ENCODE results near the gene PRDM16. TPM values are rescaled to one million over a fixed set of nuclear protein-coding genes. Genes with fewer than 3 reads are reported as not detected.

Gene PRDM16
- total and polyA plus RNA-seq, 2 of the 13 experiments (the other 11 are each of a cell fraction or from before 2014, with no cell fraction given), result 0.15 to 0.81 TPM

GRCh38 chr1:3237994-3238702 lies 169.1 kb downstream of the PRDM16 start (continued):
- no peak for TF ChIP-seq ZNF282 (IDR thresholded peaks at IDR 0.05; ENCODE audit: partially characterized antibody)
- 0 out of 2 replicates have a peak, but pooled peaks have one; percentile 32 for TF ChIP-seq ZBTB34 (CRISPR knock-in tag; IDR thresholded peaks at IDR 0.05)
- no peak for TF ChIP-seq FOXA1 (IDR thresholded peaks at IDR 0.05)
- TF ChIP-seq FOXA1 (CRISPR knock-in tag; IDR thresholded peaks at IDR 0.05), result peak; percentile 77
- TF ChIP-seq THYN1 (CRISPR knock-in tag; IDR thresholded peaks at IDR 0.05; ENCODE audit: borderline replicate concordance, low read depth), result no peak
- TF ChIP-seq EP300 (IDR thresholded peaks at IDR 0.05; ENCODE audit: low read depth in 2 of 2, low read length in 2 of 2), result no peak
- no peak for TF ChIP-seq EP300 (CRISPR knock-in tag; IDR thresholded peaks at IDR 0.05; ENCODE audit: borderline replicate concordance)
- TF ChIP-seq ZNF451 (CRISPR knock-in tag; IDR thresholded peaks at IDR 0.05), result no peak
- no peak for TF ChIP-seq ZNF777 (CRISPR knock-in tag; IDR thresholded peaks at IDR 0.05)
- TF ChIP-seq ZSCAN22 (CRISPR knock-in tag; IDR thresholded peaks at IDR 0.05), result no peak
- no peak for TF ChIP-seq SIX4 (CRISPR knock-in tag; IDR thresholded peaks at IDR 0.05)
- TF ChIP-seq, protein P1, sequence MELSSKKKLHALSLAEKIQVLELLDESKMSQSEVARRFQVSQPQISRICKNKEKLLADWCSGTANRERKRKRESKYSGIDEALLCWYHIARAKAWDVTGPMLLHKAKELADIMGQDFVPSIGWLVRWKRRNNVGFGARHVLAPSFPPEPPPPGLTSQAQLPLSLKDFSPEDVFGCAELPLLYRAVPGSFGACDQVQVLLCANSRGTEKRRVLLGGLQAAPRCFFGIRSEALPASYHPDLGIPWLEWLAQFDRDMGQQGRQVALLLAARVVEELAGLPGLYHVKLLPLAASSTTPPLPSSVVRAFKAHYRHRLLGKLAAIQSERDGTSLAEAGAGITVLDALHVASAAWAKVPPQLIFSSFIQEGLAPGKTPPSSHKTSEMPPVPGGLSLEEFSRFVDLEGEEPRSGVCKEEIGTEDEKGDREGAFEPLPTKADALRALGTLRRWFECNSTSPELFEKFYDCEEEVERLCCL (CRISPR knock-in tag; IDR thresholded peaks at IDR 0.05; ENCODE audit: borderline replicate concordance), result no peak
- no peak for TF ChIP-seq KLF13 (CRISPR knock-in tag; IDR thresholded peaks at IDR 0.05)
- TF ChIP-seq ZNF350 (CRISPR knock-in tag; IDR thresholded peaks at IDR 0.05; ENCODE audit: borderline replicate concordance, low read depth), result 0 out of 2 replicates have a peak, but pooled peaks have one; percentile 20
- TF ChIP-seq, protein P2, sequence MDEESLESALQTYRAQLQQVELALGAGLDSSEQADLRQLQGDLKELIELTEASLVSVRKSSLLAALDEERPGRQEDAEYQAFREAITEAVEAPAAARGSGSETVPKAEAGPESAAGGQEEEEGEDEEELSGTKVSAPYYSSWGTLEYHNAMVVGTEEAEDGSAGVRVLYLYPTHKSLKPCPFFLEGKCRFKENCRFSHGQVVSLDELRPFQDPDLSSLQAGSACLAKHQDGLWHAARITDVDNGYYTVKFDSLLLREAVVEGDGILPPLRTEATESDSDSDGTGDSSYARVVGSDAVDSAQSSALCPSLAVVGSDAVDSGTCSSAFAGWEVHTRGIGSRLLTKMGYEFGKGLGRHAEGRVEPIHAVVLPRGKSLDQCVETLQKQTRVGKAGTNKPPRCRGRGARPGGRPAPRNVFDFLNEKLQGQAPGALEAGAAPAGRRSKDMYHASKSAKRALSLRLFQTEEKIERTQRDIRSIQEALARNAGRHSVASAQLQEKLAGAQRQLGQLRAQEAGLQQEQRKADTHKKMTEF (CRISPR knock-in tag; IDR thresholded peaks at IDR 0.05), result 0 out of 2 replicates have a peak, but pooled peaks have one; percentile 40
- no peak for TF ChIP-seq ZNF841 (CRISPR knock-in tag; IDR thresholded peaks at IDR 0.05; ENCODE audit: borderline replicate concordance)
- TF ChIP-seq ADNP (CRISPR knock-in tag; IDR thresholded peaks at IDR 0.05), result no peak
- TF ChIP-seq TEF (CRISPR knock-in tag; IDR thresholded peaks at IDR 0.05), result no peak
- no peak for TF ChIP-seq ZBTB37 (CRISPR knock-in tag; IDR thresholded peaks at IDR 0.05)
- no peak for TF ChIP-seq DNMT3B (CRISPR knock-in tag; conservative IDR thresholded peaks at IDR 0.05)
- TF ChIP-seq NCOA5 (CRISPR knock-in tag; IDR thresholded peaks at IDR 0.05), result no peak
- TF ChIP-seq DBP (CRISPR knock-in tag; IDR thresholded peaks at IDR 0.05; ENCODE audit: not compliant biosample characterization), result no peak
- no peak for TF ChIP-seq ZNF235 (CRISPR knock-in tag; IDR thresholded peaks at IDR 0.05; ENCODE audit: borderline replicate concordance)
- TF ChIP-seq ZNF17 (CRISPR knock-in tag; IDR thresholded peaks at IDR 0.05), result no peak
